Heart right ventricle (tissue), 16 donors: Measurements from ENCODE around the gene HS6ST3. TPM values are rescaled to one million over a fixed set of nuclear protein-coding genes. Genes with fewer than 3 reads are reported as not detected.

Experiments used
- ATAC-seq, 8 donors: fragments of 200-7000 bp; cut with Tn5 transposase; one replicate each; pipeline ENCODE4 v1.9.1; 2020; ENCODE audit warnings: mild to moderate bottlenecking in 8 of 8, moderate library complexity in 8 of 8, moderate number of reproducible peaks in 1 of 8
- DNase-seq, 2 donors: peaks; one replicate each; pipeline ENCODE4 v3.0.0-alpha.2; 2020
- H3K27ac ChIP-seq, 10 donors: fragments of 200-600 bp; sonication (generic) in 2 of 10; one replicate each; pipeline versions ENCODE4 v1.5.0 to v1.8.0; 2020 to 2022; ENCODE audit warnings: mild to moderate bottlenecking in 3 of 10
- H3K27me3 ChIP-seq, 7 donors: fragments of 200-600 bp; one replicate each; pipeline ENCODE4 v1.8.0; 2021 to 2022; ENCODE audit warnings: mild to moderate bottlenecking in 2 of 7
- H3K36me3 ChIP-seq, 9 donors: fragments of 200-600 bp; sonication (generic) in 1 of 9; one replicate each; pipeline versions ENCODE4 v1.5.0 to v1.8.0; 2020 to 2022; ENCODE audit warnings: mild to moderate bottlenecking in 2 of 9
- H3K4me1 ChIP-seq, 9 donors: fragments of 200-600 bp; sonication (generic) in 1 of 9; one replicate each; pipeline versions ENCODE4 v1.5.0 to v1.8.0; 2020 to 2022; ENCODE audit warnings: mild to moderate bottlenecking in 4 of 9
- H3K4me3 ChIP-seq, 10 donors: fragments of 200-600 bp; sonication (generic) in 2 of 10; one replicate each; pipeline versions ENCODE4 v1.5.0 to v1.8.0; 2020 to 2022; ENCODE audit warnings: mild to moderate bottlenecking in 7 of 10, moderate library complexity in 2 of 10
- H3K9me3 ChIP-seq, 11 donors: fragments of 200-600 bp in 10 of 11; sonication (generic) in 2 of 11; one replicate each; pipeline versions ENCODE4 v1.5.0 to v1.8.0; 2013 to 2022; ENCODE audit warnings: mild to moderate bottlenecking in 2 of 11, control low read depth in 1 of 11, moderate library complexity in 1 of 11
- WGBS, 2 donors: extraction: QIAGEN DNeasy Blood & Tissue Kit; methylation state at CpG; one replicate each; pipeline ENCODE4 v1.1.7; 2013; ENCODE audit warnings: inconsistent platforms in 1 of 2; 5-methylcytosine and 5-hydroxymethylcytosine counted together
- intact Hi-C, 10 donors: fragments of 100-400 bp; cut with DNase I; formaldehyde crosslinking; loops; one replicate each; pipeline versions ENCODE4 v1.11.1 to v1.14.2; 2022
- polyA plus RNA-seq, 2 donors: library from polyadenylated mRNA; stranded (reverse); fragments of 200-250 nt; gene quantifications; one replicate each; pipeline ENCODE4 v1.2.3, GENCODE V29; 2013
- total RNA-seq, 10 donors: library from RNA; stranded (reverse); fragmentation: NEBNext Ultra II Directional in 3 of 10; extraction: Animal tissue kit (Norgen Biotek cat#: 25700) in 3 of 10; gene quantifications; one replicate each; pipeline versions ENCODE4 v1.2.1 to v1.2.4, GENCODE V29; 2021 to 2023
- TF ChIP-seq, protein P1 (sequence below), 9 donors: fragments of 200-600 bp; sonication (generic) in 2 of 9; IDR thresholded peaks; one replicate each; pipeline versions ENCODE4 v1.5.0 to v1.8.0; 2021 to 2022; ENCODE audit warnings: antibody characterized with exemption in 9 of 9, mild to moderate bottlenecking in 5 of 9, moderate library complexity in 1 of 9
- donor health status: Arrhythmogenic right ventricular cardiomyopathy.
- donor health status: ischemic (EF 13 %, LVEDD 7.1; RV severe dilation, severe dysfunction).
- donor health status: healthy with polysubstance abuse.
- donor health status: DM: no; HTN: yes; CAD: no.
- donor health status: DM: no; HTN: no; CAD: no.
- donor health status: ischemic (EF 25% LVEDD 6.9; RV normal size, moderate dysfunction).
- donor health status: ischemic (EF 25% LVEDD 5.7; RV mildly dilated, moderate dysfunction).
- donor health status: healthy.
- donor health status: DM: yes; HTN: yes; CAD: no.
- donor health status: Ischemic cardiomyopathy.
- donor health status: ischemic (EF 35%, LVEDD 5.7; RV mildly dilated, moderate dysfunction).
- donor health status: nonischemic (EF 11% LVEDD 7.7; RV severe dilation, severe dysfunction).
- donor health status: DM: yes; HTN: yes; CAD: no.
- donor health status: PGD.
- donor health status: ischemic (EF 29% LVEDD 5.4; RV normal size, mild dysfunction).
- donor health status: nonischemic (EF 23%, LVEDD 6.1; RV moderate dilation, normal function).

The HS6ST3 gene
- total and polyA plus RNA-seq, 12 donors = 0.01 to 7.6 (median 1.2) TPM

DNA sequence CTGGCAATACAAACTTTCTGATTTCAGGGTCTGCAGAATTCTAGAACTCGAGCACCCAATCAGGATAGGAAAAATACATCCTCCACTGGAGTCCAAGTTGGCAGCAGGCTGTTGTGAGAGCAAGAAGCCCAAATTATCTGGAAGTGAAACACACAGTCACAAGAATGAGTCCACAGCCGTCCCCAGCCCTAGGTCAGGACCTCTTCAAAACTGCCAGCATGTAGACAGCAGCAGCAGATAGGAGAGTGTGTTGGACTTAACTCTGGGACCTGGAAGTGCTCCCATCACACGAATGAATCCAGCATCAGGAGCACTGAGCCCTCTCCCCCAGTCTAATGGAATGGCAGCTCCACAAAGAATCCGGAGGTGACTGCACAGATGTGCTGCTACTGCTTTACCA lies 483.7 kb downstream of the HS6ST3 start:
- peaks cover 0 to 5% (median 0%) of the 10 kb centered on the region in 11 donors for H3K9me3 ChIP-seq
- no peaks in the 10 kb centered on the region for H3K36me3 ChIP-seq
- no peak overlapping the region for H3K27ac ChIP-seq
- intact Hi-C loops = no loop called here
- DNase-seq = no peak
- H3K27me3 ChIP-seq = no peaks in the 10 kb centered on the region
- TF ChIP-seq, protein P1, sequence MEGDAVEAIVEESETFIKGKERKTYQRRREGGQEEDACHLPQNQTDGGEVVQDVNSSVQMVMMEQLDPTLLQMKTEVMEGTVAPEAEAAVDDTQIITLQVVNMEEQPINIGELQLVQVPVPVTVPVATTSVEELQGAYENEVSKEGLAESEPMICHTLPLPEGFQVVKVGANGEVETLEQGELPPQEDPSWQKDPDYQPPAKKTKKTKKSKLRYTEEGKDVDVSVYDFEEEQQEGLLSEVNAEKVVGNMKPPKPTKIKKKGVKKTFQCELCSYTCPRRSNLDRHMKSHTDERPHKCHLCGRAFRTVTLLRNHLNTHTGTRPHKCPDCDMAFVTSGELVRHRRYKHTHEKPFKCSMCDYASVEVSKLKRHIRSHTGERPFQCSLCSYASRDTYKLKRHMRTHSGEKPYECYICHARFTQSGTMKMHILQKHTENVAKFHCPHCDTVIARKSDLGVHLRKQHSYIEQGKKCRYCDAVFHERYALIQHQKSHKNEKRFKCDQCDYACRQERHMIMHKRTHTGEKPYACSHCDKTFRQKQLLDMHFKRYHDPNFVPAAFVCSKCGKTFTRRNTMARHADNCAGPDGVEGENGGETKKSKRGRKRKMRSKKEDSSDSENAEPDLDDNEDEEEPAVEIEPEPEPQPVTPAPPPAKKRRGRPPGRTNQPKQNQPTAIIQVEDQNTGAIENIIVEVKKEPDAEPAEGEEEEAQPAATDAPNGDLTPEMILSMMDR (IDR thresholded peaks at IDR 0.05) = no peak
- no peak for ATAC-seq
- H3K4me3 ChIP-seq = no peak overlapping the region
- 43 to 56% methylated on average over 4 of the region's 4 CpGs for WGBS, 2 donors
- H3K4me1 ChIP-seq = no peaks in the 10 kb centered on the region

DNA sequence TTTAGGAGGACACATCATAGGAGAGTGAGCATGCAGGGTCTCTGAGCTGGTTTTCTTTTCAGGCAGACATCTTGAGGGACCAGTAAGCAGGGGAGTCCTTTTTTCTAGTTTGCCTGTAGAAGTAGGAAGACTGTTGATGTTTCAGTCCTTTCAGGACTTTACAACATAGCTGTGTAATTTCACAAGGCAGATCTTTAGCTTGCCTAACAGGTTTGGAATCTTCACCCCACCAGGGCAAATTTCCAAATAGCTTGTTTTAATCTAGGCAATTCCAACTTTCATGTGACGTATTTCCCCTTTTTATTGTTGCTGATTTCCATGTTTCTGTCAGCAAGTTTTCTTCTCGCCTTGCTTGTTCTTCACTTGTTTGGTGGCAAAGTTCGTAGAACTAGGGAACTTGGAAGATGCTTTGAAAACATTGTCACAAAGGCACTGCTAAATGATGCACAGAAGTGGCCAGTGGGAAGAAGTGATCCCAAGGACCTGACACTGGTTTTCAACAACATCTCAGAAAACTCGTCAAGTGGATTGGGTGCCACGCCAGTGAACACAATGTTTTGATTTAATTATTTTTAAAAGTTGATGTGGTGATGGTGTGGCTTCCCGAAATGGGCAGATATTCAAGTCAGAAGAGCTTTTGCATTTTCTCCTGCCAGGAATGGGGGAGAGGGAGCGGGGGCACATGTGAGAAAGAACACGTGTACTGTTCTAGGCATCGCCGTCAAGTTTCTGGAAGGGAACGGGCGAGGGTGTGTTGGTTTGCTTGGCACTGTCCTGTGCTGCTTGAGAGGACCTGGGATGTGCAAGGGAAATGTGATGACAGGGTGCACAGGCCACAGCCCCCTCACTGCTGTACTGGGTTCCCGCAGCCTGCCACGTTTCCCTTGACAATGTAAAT lies 485.8 kb downstream of the HS6ST3 start:
- TF ChIP-seq, protein P1 (IDR thresholded peaks at IDR 0.05) = no peak
- WGBS, 2 donors = 68 to 73% methylated on average over 14 of the region's 14 CpGs
- intact Hi-C loops = no loop called here
- peaks cover 0 to 5% (median 0%) of the 10 kb centered on the region in 11 donors for H3K9me3 ChIP-seq
- no peaks in the 10 kb centered on the region for H3K36me3 ChIP-seq
- H3K4me3 ChIP-seq = no peak overlapping the region
- H3K4me1 ChIP-seq = no peaks in the 10 kb centered on the region
- ATAC-seq = no peak
- no peak for DNase-seq
- H3K27me3 ChIP-seq = no peaks in the 10 kb centered on the region
- no peak overlapping the region for H3K27ac ChIP-seq

DNA sequence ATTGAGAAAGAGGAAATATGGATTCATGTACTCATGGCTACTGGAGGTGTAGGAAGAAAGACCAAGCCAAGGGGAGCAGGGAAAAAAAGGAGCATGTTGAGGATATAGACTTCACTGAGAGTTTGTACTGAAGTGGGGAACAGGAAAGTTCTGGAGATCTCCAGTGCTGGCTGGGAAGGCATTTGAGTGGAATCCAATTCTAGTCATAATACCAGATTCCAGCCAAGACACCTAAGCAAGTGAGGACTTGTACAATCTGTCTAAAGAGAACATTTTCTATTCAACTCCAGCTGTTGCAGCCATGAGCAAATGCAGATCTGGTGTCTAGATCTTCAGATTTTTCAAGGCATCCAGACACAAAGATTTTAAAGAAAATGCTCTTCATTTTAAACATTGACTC lies 491.8 kb downstream of the HS6ST3 start:
- DNase-seq (no peak), ATAC-seq (no peak)
- Histone ChIP-seq H3K27me3 (no peaks in the 10 kb centered on the region), H3K4me3 (no peak overlapping the region), H3K27ac (no peak overlapping the region), H3K4me1 (no peaks in the 10 kb centered on the region), H3K9me3 (peaks cover 0 to 27% (median 0%) of the 10 kb centered on the region in 11 donors), H3K36me3 (no peaks in the 10 kb centered on the region)
- intact Hi-C loops = no loop called here
- TF ChIP-seq, protein P1 (IDR thresholded peaks at IDR 0.05) = no peak

DNA sequence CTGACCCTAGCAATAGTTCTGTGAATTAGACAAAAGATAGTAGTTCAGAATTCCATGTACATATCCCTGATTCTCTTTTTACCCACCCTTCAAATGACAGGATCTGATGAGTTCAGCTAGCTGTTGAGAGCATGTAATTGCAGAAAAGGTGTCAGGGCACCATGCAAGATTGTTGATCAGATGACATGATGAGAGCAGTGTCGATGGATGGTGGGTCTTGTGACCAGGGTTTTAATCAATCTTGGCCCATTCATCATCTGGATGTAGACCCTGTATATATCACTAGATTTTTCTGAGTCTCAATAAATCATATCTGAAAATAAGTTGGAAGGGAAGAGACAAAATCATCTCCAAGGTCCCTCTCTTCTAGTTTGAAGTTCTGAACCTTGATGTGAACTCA lies 525.3 kb downstream of the HS6ST3 start:
- Histone ChIP-seq H3K9me3 (peaks cover 0 to 6% (median 0%) of the 10 kb centered on the region in 11 donors), H3K27me3 (no peaks in the 10 kb centered on the region), H3K4me1 (no peaks in the 10 kb centered on the region), H3K4me3 (no peak overlapping the region), H3K36me3 (no peaks in the 10 kb centered on the region), H3K27ac (no peak overlapping the region)
- 77 to 79% methylated on average over 1 of the region's 1 CpG for WGBS, 2 donors
- DNase-seq (no peak), ATAC-seq (no peak)
- TF ChIP-seq, protein P1 (IDR thresholded peaks at IDR 0.05) = no peak
- intact Hi-C loops = no loop called here
